Pulmonary artery endothelial cell (primary cell): Measurements from ENCODE around the gene CRKL. TPM values are rescaled to one million over a fixed set of nuclear protein-coding genes. Genes with fewer than 3 reads are reported as not detected.
A peak's percentile ranks its signal among the peaks of the same experiment; 100 is the strongest.
"Not testable (repeated sequence)": the region's sequence is repeated elsewhere in the genome, so short reads cannot be mapped to it uniquely, and the experiment has no call there.

Source experiments
- DNase-seq: peaks from one replicate; pipeline ENCODE4 v3.0.0-alpha.2; 2011; ENCODE audit warnings: low read depth, low spot score
- total RNA-seq: library from RNA; depleted of rRNA; stranded (reverse); fragments of >200 nt; gene quantifications from 2 replicates; pipeline ENCODE4 v1.2.3, GENCODE V29; 2014

The CRKL gene, protein sequence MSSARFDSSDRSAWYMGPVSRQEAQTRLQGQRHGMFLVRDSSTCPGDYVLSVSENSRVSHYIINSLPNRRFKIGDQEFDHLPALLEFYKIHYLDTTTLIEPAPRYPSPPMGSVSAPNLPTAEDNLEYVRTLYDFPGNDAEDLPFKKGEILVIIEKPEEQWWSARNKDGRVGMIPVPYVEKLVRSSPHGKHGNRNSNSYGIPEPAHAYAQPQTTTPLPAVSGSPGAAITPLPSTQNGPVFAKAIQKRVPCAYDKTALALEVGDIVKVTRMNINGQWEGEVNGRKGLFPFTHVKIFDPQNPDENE
- total RNA-seq = 45.7 and 58.2 TPM in 2 replicates

DNA sequence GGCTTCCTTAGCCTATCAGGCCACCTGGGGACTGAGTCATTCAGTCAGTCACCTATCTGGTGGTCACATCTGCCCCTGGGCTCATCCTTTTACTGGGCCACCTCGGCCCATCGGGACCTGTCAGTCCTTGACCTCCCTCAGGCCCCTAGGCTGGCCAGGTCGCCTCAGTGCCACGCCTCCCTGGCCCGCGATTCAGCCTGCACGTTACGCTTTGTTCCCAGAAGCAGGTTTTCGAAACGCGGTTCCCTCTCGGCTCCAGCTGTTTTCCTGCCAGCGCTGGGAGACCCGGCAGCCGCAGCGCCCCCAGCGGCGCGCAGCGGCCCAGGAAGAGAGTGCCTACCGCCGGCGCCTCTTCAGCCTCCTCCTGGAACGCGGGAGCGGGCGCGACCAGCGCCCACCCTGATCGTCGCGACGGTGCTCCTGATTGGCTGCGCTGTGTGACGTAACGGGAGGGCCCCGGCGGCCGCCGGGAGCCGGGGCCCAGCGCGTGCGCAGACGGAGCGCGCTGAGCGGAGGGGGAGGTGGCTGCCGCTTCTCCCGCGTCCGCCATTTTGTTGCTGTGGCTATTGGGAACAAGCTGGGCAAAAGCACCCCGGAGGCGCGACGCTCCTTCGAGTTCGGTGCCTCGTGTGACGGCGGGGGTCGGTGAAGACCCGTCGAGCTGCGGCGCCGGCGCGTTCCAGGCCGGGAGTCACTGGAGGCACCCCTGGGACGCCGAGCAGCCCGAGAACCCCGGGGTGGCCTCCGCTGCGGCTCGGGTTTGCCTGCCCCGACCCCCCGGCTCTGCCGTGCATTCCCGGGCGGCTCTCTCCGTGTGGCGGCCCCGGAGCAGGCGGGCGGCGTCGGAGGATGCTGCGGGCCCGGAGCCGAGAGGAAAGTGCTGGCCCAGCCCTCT, at the start of gene CRKL:
TSS of gene CRKL (plus strand) at position 492 of the 895 bp plus-strand sequence. CDS start 528 bp downstream, outside the sequence.
- DNase-seq = peak; percentile 89

DNA sequence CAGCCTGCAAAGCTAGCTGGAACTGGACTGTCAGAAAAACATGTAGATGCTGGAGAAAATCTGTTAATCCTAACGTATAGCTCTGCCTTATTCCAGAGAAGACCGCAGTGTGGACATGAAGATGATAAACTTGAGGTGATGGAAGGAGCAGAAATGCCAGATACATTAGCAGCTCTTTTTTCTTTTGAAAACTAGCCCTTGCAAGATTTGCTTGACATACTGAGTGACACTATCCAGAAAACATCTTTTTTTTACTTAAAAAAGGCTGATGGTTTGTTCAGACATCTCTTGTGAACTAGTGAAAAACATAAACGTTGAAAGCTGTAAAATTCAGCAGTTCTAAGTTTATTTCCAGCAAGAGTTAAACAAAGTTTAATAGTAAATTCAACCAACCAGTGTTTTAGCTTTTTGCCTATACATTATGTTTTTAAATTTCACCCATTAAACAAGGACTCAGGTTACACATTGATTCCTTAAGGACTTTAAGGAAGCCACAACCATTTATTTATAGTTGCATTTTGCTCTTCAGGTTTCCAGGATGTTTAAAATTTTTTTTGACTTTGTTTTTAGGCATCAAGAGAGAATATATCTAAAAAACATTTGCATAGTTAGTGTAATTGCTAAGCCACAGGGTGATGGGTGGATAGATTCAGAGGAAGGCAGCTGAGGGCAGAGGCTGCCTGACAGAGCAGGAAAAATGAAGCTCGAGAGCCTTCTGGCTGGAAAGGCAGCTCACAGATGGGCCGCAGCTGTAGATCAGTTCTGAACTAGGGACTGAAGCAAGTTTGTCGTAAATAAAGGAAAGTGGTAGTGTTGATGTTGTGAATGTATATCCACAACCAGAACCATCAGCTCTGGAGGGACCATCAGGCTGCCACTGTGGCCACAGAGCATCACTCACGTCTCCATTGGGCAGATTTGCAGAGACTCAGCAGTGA, 48.9 kb upstream of the CRKL start:
- DNase-seq = no peak

DNA sequence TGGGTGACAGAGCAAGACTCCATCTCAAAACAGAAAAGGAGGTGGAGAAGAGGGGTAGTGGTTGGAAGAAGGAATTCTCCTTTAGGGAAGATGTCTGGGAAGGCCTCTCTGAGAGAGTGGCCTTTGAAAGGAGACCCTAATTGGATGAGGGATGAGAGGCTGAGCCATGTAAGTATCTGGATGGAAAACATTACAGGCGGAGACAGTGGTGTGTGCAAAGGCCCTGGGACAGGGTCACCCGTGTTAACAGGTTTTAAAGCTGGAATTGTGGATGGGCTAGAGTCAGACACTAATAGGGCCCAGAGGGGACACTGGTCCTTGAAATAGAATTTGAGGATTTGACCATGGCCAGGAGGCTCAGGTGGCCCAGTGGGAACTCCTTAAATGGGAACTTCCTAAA, 48.0 kb upstream of the CRKL start:
- no peak for DNase-seq

DNA sequence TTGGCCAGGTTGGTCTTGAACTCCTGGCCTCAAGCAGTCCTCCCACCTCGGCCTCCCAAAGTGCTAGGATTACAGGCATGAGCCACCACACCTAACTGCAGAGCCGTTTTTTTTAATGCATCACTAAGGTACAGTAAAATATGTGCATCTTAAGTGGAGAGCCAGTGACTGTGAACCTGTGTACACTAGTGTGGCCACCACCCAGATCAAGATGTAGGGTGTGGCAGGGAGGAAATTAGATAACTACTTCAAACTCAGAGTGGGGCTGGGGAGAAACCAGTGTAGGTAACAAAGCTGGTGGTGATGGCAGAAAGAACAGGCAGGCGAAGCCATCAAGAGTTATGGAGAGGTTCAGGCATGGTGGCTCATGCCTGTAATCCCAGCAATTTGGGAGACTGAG, 44.0 kb upstream of the CRKL start:
- DNase-seq = no peak

DNA sequence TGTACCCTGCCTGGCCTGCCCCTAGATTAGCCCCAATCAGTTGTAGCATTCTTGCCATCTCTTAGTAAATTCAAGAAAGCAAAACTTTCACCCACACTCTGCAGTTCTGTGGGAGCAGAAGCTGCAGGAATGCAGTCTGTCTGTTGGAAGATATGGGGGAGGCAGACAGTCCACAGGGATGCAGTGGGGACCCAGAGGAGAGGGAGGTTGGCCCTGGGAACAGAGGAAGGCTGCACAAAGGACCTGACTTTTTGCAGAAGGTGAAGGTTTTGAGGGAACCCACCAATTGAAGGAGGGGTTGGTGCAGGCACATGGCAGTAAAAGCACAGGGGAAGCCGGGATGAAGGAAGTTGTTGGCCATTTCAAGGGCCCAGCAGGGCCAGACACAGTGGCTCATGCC, 41.9 kb upstream of the CRKL start:
- DNase-seq = no peak

DNA sequence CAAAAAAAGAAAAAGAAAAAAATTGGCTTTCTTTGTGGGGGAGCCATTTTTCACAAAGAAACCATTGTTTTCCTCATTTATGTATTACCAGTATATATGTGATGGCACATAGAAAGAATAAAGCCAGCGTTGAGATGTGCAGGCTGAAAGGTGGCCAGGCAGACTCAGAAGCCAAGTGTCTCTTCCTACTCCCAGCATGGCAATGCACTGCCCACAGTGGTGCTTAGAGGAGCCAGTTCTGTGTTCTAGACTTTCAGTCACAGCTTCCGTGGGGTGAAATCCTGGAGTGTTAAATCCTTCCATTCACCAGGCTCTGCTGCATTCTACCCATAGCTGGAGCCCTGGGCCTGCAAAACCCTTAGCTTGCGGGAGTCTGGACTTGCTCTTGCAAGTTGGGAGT, 39.5 kb upstream of the CRKL start:
- DNase-seq = no peak

DNA sequence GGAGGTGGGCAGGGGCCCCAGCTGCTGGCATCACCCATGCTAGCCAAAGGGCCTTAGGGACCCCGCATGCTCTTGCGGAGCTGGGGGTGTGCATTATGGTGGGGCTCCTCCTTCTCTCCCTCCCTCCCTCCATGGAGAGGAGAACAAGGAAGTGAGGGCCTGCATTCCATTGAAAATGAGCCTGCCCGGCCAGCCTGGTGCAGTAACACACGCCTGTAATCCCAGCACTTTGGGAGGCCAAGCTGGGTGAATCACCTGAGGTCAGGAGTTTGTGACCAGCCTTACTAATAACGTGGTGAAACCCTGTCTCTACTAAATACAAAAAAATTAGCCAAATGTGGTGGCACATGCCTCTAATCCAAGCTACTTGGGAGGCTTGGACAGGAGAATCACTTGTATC, 36.0 kb upstream of the CRKL start:
- no peak for DNase-seq

DNA sequence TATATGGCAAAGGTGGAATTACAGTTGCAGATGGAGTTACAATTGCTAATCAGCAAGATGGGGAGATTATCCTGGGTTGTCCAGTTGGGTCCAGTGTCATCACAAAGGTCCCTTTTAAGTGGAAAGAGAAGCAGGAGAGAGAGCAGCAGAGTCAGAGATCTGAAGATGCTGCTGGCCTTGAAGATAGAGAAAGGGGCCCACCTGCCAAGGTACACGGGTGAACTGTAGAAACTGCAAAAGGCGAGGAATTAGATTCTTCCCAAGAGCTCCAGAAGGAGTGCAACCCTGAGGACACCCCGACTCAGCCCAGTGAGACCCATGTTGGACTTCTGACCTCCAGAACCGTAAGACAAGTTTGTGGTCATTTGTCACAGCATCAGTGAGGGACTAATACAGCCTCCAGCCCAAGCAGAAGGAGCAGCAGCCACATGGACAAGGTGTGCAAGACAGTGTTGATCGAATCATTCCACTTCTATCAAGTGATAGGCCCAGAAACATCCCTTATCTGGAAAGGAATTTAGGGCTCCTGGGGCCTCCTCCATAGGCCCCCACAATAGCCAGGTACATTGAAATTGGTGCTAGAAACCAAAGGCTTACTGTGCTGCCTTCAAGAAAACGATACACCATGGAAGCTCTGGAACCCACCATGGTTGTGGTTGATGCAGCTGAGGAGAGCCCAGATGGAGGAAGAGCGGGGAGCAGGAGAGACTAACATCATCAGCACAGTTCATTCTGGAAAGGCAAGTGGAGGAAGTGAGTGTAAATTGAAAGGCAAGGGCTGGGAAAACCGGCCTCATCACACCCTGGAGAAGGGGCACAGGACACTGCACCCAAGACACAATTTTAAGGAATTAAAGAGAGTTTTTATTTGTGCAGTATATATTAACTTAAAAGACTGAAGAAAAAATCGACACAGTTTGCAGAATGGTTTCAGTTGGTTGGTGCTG, 35.1 kb upstream of the CRKL start:
- DNase-seq = no peak

DNA sequence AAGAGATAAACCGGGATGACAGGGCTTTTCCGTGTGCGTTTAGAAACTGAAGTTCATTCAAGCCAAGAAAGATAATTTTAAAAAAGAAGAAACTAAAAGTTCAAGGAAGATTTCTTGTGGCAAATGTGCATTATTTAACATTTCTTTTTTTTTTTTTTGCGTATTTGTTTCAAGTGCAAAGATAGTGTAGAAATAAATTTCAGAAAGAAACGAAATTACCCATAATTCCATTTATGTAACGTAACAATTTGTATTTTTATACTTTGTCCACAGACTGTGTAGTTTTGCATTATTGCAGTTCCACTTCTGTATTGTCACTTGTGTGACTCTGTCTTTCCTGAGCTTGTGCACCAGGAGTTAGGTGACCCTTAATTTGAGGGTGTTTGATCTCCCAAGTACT, 34.4 kb upstream of the CRKL start:
- DNase-seq = no peak

DNA sequence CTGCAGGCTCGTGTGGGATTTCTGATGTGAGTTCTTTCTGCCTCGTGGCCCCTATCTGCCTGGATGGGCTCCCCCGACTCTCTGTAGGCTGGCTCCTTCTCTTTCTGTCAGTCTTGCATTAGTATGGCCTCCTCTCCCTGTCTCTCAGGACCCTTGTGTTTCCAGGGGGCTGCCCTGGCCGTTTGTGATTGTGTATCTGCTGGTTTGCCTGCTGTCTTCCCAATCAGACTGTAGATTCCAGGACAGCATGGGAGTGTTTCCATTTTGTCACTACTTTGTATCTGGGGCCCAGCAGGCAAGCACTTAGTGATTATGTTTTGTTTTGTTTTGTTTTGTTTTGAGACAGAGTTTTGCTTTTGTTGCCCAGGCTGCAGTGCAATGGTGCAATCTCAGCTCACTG, 32.8 kb upstream of the CRKL start:
- DNase-seq = no peak

DNA sequence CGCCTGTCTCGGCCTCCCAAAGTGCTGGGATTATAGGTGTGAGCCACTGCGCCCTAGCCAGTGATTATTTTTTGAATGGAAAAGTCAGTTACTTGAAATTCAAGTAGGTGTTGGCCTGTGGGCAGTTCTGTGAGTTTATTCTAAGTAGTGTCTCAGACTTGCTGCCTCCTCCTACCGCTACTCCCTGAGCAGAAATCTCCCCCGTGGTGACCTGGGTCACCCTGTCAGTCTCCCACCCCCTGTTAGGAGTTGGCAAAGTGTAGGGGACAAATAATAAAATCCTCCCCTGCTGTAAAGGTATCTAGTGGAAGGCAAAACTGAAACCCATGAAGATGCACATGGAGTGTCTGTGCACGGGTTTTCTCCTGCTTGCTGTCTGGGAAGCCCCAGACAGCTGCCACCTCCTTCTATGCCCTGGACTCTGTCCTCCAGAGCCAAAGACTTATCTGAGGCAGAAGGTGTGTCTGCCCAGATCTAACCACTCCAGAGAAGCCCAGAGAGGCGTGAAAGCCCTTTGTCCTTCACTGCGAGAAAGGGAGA, 32.1 kb upstream of the CRKL start:
- DNase-seq = no peak

DNA sequence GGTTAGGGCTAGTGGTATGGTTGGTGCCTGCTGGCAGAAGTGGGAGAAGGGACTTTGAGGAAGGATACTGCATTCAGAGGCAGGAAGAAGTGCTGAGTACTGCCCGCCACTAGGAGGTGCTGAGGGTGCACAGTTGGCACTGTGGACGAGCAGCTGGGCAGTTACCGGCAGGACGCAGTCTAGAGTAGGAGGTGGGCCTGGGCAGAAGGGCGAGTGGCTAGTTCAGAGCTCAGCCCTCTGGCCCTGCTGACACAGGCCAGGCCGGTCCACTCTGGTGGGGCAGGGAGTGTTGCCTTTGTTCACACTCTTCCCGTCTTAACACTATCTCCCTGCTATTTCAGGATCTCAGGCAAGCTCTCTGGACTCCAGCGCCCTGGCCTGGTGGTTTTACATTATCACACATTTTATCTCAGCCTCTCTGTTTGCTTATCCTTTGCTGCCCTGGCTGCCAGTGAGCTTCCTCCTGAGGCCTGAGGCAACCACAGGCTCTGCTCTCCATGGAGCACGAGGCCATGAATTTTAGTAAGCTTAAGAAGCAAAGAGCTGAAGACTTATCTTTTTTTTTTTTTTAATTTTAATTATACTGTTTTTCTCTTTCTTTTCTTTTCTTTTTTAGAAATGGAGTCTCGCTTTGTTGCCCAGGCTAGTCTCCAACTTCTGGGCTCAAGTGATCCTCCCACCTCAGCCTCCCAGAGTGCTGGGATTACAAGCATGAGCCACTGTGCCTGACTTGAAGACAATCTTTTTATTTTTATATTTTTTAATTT, 31.5 kb upstream of the CRKL start:
- DNase-seq = peak; percentile 50

DNA sequence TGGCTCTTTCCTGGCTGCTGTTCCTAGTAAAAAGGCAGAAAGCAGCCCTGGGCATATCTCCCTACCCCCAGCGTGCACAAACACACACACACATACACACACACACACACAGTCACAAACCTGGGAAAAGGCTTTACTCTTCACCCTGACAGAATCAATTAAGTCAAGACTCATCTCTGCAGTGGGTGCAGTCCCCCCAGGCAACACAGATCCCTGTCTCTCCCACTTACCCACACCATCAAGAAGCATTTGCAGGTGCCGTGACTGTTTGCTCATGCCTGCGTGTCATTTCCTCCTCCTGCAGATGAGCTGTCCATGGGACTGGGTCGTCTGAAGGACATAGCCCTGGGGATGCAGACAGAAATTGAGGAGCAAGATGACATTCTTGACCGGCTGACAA, 29.8 kb upstream of the CRKL start:
- DNase-seq = no peak

DNA sequence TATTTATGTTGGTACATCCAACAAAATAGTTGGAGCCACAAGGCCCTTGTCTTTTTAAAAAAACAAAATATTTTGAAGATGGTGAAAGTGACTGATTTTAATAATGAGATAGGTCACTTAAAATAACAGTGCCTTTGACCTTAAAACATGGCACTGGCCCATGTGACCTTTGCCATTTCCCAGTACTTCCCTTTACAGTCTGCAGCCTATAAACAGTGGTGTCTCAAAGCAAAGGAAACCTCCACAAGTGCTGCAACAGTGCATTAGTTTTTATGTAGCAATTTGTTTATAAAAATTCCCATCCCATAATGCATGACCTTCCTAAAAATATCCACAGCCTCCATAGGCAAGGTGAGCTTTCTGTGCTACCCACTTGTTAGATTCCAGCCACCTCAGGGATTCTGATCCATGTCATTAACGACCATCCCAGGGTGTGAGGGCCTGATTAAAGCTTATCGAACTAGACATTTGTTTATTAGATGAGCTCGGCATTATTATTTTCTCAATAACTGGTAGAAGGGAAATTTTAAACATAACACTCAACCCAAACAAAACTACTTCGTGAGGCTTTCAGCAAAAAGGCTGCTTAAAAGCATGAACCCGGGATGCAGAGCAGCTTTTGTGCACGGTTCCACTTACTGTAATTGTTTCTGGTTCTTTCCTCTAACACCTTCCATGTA, 28.0 kb upstream of the CRKL start:
- no peak for DNase-seq

DNA sequence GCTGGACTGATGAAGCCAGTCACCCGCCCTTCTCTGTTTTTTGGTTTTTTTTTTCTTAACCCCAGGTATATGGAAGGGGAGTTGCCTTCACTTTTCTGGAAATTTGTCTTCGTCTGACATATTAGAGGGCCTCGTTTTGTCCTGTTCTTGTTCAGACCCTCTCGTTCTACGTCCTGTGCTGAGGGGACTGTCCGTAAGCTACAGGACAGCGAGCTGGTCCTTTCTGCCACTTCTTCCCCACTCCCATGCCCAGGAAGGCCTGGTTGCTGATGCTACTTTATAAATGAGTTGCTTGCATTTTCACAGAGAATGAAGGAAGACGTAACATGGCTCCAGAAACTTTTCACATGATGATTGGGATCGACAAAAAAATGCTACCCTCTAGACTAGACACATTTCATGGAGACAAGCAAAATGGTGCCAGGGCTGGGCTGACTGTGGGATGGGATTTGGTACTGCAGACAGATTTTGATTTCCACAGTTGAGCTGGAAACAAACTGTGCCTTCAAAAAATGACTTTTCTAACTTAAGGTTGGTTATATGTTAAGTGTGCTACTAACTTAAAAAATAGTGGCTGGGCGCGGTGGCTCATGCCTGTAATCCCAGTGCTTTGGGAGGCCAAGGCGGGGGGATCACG, 27.2 kb upstream of the CRKL start:
- DNase-seq = no peak

DNA sequence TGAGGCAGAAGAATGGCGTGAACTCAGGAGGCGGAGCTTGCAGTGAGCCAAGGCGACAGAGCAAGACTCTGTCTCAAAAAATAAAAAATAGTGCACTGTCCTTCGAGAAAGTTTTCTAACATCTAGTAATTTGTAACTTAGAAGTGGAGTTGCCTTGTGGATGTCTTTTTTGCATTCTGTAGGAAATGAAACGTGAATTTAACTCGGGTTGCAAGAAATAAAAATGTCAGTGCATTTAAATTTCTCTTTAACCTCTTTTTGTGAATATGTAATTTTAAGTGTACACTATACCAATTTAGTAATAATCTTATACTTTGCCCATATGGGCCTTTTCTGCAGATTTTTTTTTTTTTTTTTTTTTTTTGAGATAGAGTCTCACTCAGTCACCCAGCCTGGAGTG, 26.2 kb upstream of the CRKL start:
- DNase-seq = no peak

DNA sequence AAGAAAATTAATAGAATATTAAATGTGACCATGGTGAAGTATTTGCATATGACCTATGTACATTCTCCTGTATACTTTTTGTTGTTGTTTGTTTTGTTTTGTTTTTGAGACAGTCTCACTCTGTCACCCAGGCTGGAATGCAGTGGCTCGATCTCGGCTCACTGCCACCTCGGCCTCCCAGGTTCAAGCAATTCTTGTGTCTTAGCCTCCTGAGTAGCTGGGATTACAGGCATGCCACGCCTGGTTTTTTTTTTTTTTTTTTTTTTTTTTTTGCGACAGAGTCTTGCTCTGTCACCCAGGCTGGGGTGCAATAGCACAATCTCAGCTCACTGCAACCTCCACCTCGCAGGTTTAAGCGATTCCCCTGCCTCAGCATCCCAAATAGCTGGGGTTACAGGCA, 19.5 kb upstream of the CRKL start:
- DNase-seq = not testable (repeated sequence)

DNA sequence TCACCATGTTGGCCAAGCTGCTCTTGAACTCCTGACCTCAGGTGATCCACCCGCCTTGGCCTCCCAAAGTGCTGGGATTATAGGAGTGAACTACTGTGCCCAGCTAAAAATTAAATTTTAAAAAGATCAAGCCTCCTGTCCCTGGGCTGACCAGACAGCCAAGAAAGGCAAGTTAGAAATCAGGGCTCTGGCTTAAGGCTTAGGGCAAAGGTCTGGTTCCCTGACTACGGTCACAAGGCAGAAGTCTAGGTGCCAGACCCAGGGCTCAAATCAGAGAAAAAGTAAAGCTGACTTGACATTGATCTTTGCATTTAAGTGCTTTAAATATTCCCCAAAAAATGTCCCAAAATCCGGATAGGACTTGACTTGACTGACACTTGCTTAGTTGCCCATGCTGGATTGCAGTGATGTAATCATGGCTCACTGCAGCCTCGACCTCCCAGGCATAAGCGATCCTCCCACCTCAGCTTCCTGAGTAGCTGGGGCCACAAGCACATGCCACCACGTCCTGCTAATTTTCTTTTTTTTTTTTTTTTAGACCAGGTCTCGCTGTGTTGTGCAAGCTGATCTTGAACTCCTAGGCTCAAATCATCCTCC, 17.3 kb upstream of the CRKL start:
- DNase-seq = no peak
